A204.1 (cell line): Measurements from ENCODE around the gene ECD.

Source experiments
- FAIRE-seq: peaks from 2 replicates; lab custom pipeline; 2012; peaks lifted over from hg19 to GRCh38; lab: Jason Lieb, UNC

ECD gene

GRCh38 chr10:73167783-73168464 is at the start of gene ECD, which contains the start of gene FAM149B1:
ECD (minus strand) TSS chr10:73168008; CDS start chr10:73163937, 4,071 bp downstream.
FAM149B1 (plus strand) TSS chr10:73168119; CDS start chr10:73168340, 221 bp downstream.
- FAIRE-seq: peak; percentile 90

- no peak for FAIRE-seq
These were observed 47.9 kb upstream of the ECD start for GRCh38 chr10:73215749-73216148.

DNA sequence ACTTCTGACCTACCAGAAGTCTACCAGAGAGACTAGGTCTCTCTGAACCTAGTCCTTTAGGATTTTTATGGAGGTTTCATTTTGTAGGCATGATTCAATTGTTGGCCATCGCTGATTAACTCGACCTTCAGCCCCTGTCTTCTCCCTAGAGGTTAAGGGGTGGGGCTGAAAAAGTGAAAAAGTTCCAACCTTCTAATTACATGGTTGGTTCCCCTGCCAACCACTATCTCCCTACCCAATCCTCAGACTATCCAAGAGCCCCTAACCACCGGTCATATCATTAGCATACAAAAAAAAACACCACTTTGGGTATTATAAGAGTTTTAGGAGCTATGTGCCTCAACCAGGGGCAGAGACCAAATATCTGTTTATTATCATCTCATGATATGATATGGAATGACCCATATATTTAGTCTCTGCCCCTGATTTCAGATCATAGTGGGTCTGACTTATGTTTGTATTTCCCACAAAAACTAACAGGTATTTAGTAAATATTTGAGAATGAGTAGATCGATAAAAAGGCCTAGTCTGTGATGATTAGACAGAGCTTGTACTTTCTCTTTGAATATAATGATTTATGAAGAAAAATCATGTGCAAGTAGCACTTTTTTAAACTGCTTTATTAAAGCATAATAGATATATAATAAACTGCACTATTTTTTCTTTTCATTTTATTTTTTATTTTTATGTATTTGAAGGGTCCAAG is 43.5 kb upstream of the ECD start:
- no peak for FAIRE-seq

DNA sequence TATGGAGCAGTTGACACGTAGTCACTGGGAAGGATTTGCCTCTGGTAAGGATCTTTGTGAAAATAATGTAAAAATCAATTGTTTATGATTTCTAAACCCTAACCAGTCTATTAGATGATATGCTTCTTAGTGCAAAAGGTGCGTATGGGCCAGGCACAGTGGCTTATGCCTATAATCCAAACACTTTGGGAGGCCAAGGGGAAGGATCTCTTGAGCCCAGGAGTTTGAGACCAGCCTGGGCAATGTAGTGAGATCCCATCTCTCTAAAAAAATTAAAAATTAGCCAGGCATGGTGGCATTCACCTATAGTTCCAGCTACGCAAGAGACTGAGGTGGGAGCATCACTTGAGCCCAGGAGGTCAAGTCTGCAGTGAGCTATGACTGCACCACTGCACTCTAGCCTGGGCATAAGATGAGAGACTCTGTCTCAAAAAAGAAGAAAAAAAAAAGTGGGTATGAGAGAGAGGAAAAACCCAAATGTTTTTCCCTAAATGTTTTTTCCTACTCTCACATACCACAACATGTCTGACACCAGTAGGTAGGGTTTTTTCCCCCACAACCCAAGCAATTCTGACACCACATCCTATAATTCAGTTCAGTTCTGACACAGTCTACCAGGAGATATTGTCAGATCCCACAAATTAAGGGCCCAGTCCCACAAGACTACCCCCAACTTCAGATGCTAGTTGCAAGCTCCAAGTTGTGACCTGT is 42.7 kb upstream of the ECD start:
- no peak for FAIRE-seq

DNA sequence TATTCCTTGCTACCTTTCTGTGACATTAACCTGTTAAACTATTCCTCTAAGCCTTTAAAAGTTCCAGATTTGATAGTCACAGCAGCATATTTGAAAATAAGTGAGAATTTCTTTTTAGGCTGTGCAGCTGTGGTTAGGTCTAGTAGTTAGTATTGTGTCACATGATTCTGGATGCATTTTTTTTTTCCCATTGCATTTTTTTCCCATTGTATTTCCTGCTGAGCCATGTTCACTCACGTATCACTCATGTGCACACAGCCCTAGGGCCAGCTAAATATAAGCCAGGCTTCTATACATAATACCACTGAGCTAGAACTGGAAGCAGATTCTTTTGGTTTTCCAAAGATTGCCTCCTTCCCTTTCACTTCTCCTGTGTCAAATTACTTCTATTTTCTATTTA is 41.9 kb upstream of the ECD start:
- FAIRE-seq: no peak

DNA sequence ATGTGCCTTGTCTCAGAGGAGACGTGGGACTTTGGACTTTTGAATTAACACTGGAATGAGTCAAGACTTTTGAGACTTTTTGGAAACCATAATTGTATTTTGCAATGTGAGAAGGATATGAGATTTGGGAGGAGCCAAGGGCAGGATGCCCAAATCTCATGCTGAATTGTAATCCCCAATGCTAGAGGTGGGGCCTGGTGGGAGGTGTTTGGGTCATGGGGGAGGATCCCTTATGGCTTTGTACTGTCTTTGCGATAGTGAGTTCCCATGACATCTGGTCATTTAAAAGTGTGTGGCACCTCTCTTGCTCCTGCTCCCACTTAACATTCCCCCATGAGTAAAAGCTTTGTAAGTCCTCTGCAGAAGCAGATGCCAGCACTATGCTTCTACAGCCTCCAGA is 40.1 kb upstream of the ECD start:
- no peak for FAIRE-seq

- no peak for FAIRE-seq
These were observed 38.6 kb upstream of the ECD start for GRCh38 chr10:73206385-73206784.

- FAIRE-seq: no peak
These were observed 38.1 kb upstream of the ECD start for GRCh38 chr10:73205890-73206289.

GRCh38 chr10:73205081-73205480 is 37.3 kb upstream of the ECD start:
- no peak for FAIRE-seq

DNA sequence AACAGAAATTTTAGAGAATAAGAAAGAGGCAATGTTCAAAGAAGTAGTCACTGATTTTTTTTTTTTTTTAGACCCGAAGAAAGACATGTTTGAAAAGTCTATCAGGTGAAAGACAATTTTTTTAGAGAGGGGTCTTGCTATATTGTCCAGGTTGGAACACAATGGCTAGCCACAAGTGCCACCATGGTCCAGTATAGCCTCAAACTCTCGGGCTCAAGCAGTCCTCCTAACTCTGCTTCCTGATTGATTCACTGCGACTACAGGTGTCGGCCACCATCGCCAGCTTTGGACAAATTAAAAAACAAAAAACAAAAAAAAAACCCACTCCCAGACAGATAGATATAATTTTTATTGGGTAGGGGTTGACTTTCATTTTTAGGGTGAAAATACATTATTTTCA is 22.4 kb upstream of the ECD start:
- no peak for FAIRE-seq

DNA sequence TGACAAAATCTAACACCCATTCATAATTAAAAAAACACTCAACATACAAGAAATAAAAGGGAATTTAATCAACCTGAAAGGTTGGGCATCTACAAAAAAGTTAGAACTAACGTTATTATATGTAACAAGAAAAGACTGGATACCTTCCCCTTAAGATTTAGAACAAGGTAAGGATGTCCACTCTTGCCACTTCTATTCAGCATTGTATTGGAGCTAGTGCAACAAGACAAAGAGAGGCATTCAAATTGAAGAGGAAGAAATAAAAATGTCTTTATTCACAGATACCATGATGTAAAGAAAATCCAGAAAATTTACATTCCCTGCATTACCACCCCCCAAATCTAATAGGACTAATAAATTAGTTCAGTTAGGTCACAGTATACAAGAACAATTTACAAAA is 18.5 kb upstream of the ECD start:
- no peak for FAIRE-seq

- FAIRE-seq: no peak
These were observed 16.0 kb upstream of the ECD start for GRCh38 chr10:73183667-73184281.

- no peak for FAIRE-seq
These were observed 14.8 kb upstream of the ECD start for GRCh38 chr10:73182568-73182967.

GRCh38 chr10:73174148-73174925 is 6.5 kb upstream of the ECD start:
- no peak for FAIRE-seq

- no peak for FAIRE-seq
These were observed 5.1 kb upstream of the ECD start for GRCh38 chr10:73172867-73173266.

GRCh38 chr10:73169320-73169719 is 1.5 kb upstream of the ECD start:
- FAIRE-seq: no peak

GRCh38 chr10:73168465-73168803 is 626 bp upstream of the ECD start:
- FAIRE-seq: no peak

GRCh38 chr10:73167458-73167782 is 388 bp downstream of the ECD start:
- FAIRE-seq: no peak

DNA sequence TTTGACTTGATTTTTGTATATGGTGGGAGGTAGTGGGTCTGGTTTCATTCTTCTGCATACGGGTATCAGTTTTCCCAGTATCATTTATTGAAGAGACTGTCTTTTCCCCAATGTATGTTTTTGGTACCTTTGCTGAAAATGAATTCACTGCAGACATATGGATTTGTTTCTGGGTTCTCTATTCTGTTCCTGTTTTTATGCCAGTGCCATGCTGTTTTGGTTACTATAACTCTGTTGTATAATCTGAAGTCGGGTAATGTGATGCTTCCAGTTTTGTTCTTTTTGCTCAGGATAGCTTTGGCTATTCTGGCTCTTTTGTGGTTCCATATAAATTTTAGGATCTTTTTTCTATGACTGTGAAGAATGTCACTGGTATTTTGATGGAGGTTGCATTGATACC is 836 bp downstream of the ECD start:
- no peak for FAIRE-seq

DNA sequence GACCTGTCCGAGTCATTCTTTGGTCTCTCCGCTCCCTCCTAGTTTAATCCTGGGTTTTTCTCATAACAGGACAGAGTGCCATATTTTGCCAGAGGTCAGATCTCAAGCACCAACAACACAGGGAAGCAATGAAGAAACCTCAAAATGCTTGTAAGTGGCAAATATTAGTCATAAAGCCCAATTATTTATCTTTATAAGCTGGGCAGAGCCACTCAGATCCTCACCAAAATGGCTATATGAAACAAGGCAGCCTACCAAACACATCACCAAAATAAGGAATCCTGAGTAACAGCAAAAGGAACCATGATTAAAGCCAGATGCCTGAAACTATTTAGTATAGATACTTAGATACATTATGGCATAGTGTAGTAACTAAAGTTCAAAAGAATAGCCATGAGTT is 4.7 kb downstream of the ECD start:
- no peak for FAIRE-seq

DNA sequence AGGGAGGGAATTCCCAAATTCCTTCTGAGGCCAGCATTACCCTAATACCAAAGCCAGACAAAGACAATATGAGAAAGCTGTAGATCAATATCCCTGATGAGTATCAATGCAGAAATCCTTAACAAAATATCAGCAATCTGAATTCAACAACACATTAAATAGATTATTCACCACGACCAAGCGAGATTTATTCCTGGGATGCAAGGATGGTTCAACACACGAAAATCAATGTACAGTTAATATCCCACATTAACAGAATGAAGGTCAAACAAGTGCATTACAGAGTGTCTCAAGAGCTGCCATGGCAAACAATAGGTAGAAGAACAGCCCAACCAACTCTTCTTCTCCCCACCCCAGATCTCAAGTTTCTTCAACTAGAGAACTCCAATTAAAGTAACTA is 6.1 kb downstream of the ECD start:
- FAIRE-seq: no peak

GRCh38 chr10:73161079-73161478 is 6.7 kb downstream of the ECD start:
- no peak for FAIRE-seq
